HPDE6-E6E7 (cell line): ENCODE results near the gene MEIS2.

ENCODE experiments used
- DNase-seq: peaks from one replicate; pipeline ENCODE4 v3.0.0; 2011; ENCODE audit warnings: missing footprints; ENCODE audit errors: extremely low spot score

Gene MEIS2

GRCh38 chr15:36880224-36880912 is 220.0 kb downstream of the MEIS2 start:
- no peak for DNase-seq

DNA sequence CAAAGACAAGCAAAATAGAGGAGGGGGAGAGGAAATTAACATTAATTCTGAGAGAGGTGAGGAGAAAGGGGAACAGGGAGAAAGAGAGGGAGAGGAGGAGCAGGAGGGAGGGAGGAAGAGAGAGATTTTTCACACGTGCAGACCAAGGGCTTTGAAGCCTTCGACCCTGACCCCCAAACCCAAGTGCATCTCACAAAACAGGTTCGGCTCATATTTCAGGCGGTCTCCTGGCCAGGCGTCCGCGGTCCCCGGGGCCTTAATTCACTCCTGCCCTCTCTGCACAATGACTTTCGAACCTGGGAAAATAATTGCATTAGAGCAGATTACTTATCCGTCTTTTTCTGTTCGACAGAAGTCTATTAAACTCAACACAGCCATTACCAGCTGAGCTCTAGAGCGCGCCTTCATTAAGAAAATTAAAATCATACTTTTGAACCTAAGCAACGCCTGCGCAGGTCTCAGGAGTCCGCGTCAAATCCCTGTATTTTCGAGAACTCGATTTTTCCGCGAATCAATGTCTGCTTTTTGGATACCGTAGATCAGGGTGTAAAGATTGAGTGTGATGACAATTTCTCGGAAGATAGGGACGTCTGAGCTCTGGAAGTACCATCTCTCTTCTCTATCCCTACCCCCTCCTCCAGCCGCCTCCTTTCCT is 220.7 kb downstream of the MEIS2 start:
- no peak for DNase-seq

GRCh38 chr15:36878684-36879262 is 221.6 kb downstream of the MEIS2 start:
- no peak for DNase-seq

DNA sequence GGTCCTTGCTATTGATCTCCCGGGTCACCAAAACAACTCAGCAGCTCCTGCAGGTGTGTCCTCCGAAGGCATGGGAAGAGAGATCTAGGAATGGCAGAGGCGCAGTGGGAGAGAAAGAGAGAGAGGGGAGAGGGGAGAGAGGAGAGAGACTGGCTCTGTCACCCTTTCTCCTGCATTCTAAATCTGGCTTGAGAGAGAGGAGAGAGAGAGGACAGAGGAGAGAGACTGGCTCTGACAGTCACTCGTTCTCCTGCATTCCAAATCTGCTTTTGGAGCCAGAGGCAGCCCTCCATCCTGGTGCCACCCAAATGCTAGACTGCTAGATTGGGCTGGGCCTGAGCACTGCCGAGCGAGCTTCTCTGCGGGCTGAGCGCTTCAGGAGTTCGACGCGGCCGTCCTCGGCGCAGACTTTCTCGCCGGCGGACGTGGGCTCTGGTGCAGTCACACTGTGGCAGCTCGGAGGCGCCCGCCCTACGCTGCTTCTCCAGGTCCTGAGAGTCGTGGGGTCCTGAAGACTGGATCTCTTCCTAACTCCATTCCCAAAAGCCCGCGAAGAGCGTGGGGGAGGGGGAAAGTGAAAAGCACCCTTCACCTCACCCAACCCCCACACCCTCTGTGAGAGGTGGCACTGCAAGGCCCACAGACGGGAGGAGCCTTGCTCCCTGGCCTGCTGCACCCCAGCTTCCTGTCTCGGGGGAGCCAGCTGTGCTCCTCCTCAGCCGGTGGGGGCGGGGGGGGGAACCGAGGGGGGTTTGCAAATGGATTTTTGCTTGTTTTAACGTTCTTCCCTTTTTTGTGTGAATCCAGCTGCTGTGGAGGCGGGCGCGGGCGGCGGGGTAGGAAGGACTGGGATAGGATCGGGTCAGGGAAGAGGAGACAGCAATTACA is 222.3 kb downstream of the MEIS2 start:
- no peak for DNase-seq

GRCh38 chr15:36877294-36877693 is 223.1 kb downstream of the MEIS2 start:
- no peak for DNase-seq

- DNase-seq, result no peak
Observed at GRCh38 chr15:36875740-36876334, 224.5 kb downstream of the MEIS2 start.

- no peak for DNase-seq
Observed at GRCh38 chr15:36874930-36875329, 225.4 kb downstream of the MEIS2 start.

- DNase-seq, result no peak
Observed at GRCh38 chr15:36867436-36867835, 232.9 kb downstream of the MEIS2 start.

GRCh38 chr15:36866896-36867295 is 233.5 kb downstream of the MEIS2 start:
- no peak for DNase-seq

DNA sequence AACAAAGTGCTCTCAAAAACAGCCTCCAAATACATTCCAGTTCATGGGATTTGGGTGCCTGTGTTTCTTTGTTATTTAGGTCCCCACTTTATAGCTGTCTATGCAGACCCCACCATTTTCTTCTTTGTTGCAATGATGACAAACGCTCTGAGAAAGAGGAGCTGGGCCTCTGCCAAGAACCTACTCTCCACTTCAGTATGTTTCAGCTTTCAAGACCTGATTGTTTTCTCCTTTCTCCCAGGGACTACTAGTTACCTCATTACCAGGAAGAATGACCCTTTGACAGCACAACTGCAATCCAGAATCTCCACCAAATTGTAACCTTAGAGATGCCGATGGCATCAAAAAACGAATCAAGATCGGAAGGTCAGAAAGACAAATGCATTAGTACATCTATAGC is 236.8 kb downstream of the MEIS2 start:
- no peak for DNase-seq

- no peak for DNase-seq
Observed at GRCh38 chr15:36860792-36861191, 239.6 kb downstream of the MEIS2 start.

DNA sequence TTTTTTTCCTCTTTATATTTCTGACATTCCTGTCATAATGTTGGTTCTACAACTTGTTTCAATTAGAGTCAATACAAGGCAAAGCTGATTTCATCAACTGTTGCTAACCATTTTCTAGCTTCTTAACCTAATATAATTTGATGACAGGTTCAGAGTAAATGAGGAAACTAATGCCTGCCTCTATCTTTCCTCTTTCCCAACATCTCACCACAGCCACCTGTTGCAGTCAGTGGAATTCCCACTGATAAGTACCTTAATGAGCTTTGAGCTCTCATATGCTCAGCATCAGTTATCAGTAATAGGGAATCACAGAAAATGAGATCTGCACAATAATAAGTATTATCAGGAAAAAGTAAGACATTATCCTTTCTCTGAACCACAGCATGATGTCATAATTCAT is 241.9 kb downstream of the MEIS2 start:
- no peak for DNase-seq

DNA sequence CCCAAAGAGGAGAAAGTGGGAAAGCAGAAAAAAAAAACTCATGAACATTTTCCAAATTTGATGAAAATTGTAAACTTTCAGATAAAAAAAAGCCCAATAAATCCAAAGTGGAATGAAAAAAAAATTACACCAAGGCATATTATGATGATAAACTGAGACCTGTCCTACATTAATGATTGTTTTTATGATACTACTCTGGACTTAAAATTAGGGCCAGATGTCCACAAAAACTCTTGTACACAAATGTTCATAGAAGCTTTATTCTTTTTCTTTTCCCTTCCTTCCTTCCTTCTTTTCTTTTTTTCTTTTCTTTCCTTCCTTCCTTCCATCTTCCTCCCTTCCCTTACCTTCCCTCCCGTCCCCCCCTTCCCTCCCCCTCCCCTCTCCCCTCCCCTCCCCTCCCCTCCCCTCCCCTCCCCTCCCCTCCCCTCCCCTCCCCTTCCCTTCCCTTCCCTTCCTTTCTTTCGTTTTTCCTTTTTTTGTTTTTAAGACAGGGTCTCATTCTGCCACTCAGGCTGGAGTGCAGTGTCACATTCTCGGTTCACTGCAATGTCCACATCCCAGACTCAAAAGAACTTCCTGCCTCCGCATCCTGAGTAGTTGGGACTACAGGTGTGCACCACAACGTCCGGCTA is 243.9 kb downstream of the MEIS2 start:
- DNase-seq, result no peak

GRCh38 chr15:36850864-36851263 is 249.5 kb downstream of the MEIS2 start:
- no peak for DNase-seq

GRCh38 chr15:36845270-36845669 is 255.1 kb downstream of the MEIS2 start:
- DNase-seq, result no peak

DNA sequence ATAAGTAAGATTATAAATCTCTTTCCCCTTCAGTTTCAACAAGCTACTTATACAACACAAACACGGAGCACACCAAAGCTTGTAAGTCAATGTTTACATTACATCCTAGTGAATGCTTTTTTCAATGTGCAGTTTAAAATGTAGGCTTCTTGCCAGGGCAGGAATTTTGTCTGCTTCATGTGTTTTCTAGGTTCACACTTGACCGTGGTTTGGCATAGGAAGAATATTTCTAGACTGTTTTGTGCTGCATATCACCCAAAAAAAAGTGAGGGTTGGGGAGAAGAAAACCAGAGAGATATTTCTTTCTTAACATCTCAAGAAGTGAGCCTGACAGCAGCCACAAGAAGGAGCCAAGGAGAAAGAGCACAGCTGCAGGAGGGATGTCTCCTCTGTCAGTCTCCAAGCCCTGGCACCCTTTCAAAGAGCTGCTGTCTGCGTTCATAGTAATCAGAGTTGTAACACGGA is 255.8 kb downstream of the MEIS2 start:
- DNase-seq, result no peak

GRCh38 chr15:36843822-36844221 is 256.5 kb downstream of the MEIS2 start:
- DNase-seq, result no peak

GRCh38 chr15:36841193-36841592 is 259.2 kb downstream of the MEIS2 start:
- DNase-seq, result no peak
